Smooth muscle cell (in vitro differentiated cells): ENCODE data around the gene LMAN1L. TPM values are rescaled to one million over a fixed set of nuclear protein-coding genes. Genes with fewer than 3 reads are reported as not detected.

Experiments used
- DNase-seq: peaks from one replicate; lab custom pipeline; 2025; ENCODE audit not compliant: unreplicated experiment; lab: John Stamatoyannopoulos, UW
- H2AFZ ChIP-seq: fragments of 200-600 bp; sonication (generic); 2 replicates; pipeline ENCODE4 v1.6.0; 2016; ENCODE audit warnings: antibody characterized with exemption, low read depth, mild to moderate bottlenecking
- H3F3A ChIP-seq: fragments of 200-600 bp; sonication (generic); 2 replicates; pipeline ENCODE4 v1.6.0; 2017; ENCODE audit warnings: antibody characterized with exemption, low read depth
- H3K27ac ChIP-seq: fragments of 200-600 bp; sonication (generic); 2 replicates; pipeline ENCODE4 v1.5.1; 2016; ENCODE audit warnings: low read depth, mild to moderate bottlenecking
- H3K27me3 ChIP-seq: fragments of 200-600 bp; sonication (generic); 2 replicates; pipeline ENCODE4 v1.6.1; 2016; ENCODE audit warnings: low read depth, mild to moderate bottlenecking
- H3K36me3 ChIP-seq: fragments of 200-600 bp; sonication (generic); 2 replicates; pipeline ENCODE4 v1.5.1; 2016; ENCODE audit warnings: low read depth
- H3K4me1 ChIP-seq: fragments of 200-600 bp; sonication (generic); 2 replicates; pipeline ENCODE4 v1.5.1; 2016; ENCODE audit warnings: low read depth
- H3K4me2 ChIP-seq: fragments of 200-600 bp; sonication (generic); 2 replicates; pipeline ENCODE4 v1.6.0; 2016; ENCODE audit warnings: mild to moderate bottlenecking
- H3K4me3 ChIP-seq: fragments of 200-600 bp; sonication (generic); 2 replicates; pipeline ENCODE4 v1.5.1; 2016; ENCODE audit warnings: mild to moderate bottlenecking
- H3K79me2 ChIP-seq: fragments of 200-600 bp; sonication (generic); 2 replicates; pipeline ENCODE4 v1.6.0; 2016; ENCODE audit warnings: low read depth, mild to moderate bottlenecking
- H3K9ac ChIP-seq: fragments of 200-600 bp; sonication (generic); 2 replicates; pipeline ENCODE4 v1.6.0; 2016; ENCODE audit warnings: low read depth
- H3K9me3 ChIP-seq: fragments of 200-600 bp; sonication (generic); replicated peaks from 2 replicates; pipeline ENCODE4 v1.5.1; 2016; ENCODE audit warnings: low read depth
- H4K20me1 ChIP-seq: fragments of 200-600 bp; sonication (generic); 2 replicates; pipeline ENCODE4 v1.6.0; 2016; ENCODE audit warnings: low read depth
- CTCF ChIP-seq: fragments of 200-600 bp; sonication (generic); IDR thresholded peaks from 2 replicates; pipeline ENCODE4 v1.5.1; 2017; ENCODE audit warnings: borderline replicate concordance, mild to moderate bottlenecking, antibody characterized with exemption; ENCODE audit not compliant: insufficient read depth, poor library complexity, severe bottlenecking
- WGBS: methylation state at CpG from one replicate; pipeline ENCODE4 v1.1.7; 2016; ENCODE audit warnings: low lambda C conversion rate; 5-methylcytosine and 5-hydroxymethylcytosine counted together
- polyA plus RNA-seq: library from polyadenylated mRNA; unstranded; fragments of >200 nt; fragmentation: Nextera tagmentation; extraction: Ambion mirVana; gene quantifications from 2 replicates; pipeline ENCODE4 v1.2.1, GENCODE V29; 2016
- total RNA-seq: library from RNA; depleted of rRNA; stranded (reverse); fragments of >200 nt; gene quantifications from 2 replicates; pipeline ENCODE4 v1.2.3, GENCODE V29; 2014

The LMAN1L gene
- total and polyA plus RNA-seq, 2 experiments from 2014 or later = not detected

- H3K36me3 ChIP-seq = no peaks in the 10 kb centered on the region
- 98% methylated on average over 5 of the region's 5 CpGs for WGBS
- no peak overlapping the region for H3K4me2 ChIP-seq
- H3F3A ChIP-seq = no peaks in the 10 kb centered on the region
- no peaks in the 10 kb centered on the region for H3K9me3 ChIP-seq
- no peak overlapping the region for H3K9ac ChIP-seq
- H2AFZ ChIP-seq = no peak overlapping the region
- DNase-seq = no peak
- no peak overlapping the region for H3K4me3 ChIP-seq
- no peaks in the 10 kb centered on the region for H3K27me3 ChIP-seq
- no peak for TF ChIP-seq CTCF
- H3K27ac ChIP-seq = no peak overlapping the region
- peaks cover 21% of the 10 kb centered on the region for H3K4me1 ChIP-seq
- peaks cover 10% of the 10 kb centered on the region for H4K20me1 ChIP-seq
- H3K79me2 ChIP-seq = peaks cover 15% of the 10 kb centered on the region
These were observed 34.0 kb upstream of the LMAN1L start for GRCh38 chr15:74778599-74778970.

- H2AFZ ChIP-seq = no peak overlapping the region
- no peaks in the 10 kb centered on the region for H3K9me3 ChIP-seq
- H3K27me3 ChIP-seq = no peaks in the 10 kb centered on the region
- no peak overlapping the region for H3K4me2 ChIP-seq
- H3K27ac ChIP-seq = no peak overlapping the region
- H3K4me1 ChIP-seq = peaks cover 24% of the 10 kb centered on the region
- H4K20me1 ChIP-seq = peaks cover 16% of the 10 kb centered on the region
- TF ChIP-seq CTCF = no peak
- H3K4me3 ChIP-seq = no peak overlapping the region
- H3K9ac ChIP-seq = no peak overlapping the region
- H3F3A ChIP-seq = no peaks in the 10 kb centered on the region
- peaks cover 21% of the 10 kb centered on the region for H3K79me2 ChIP-seq
- no peak for DNase-seq
- no peaks in the 10 kb centered on the region for H3K36me3 ChIP-seq
- 88% methylated on average over 7 of the region's 7 CpGs for WGBS
These were observed 33.4 kb upstream of the LMAN1L start for GRCh38 chr15:74779162-74779648.

GRCh38 chr15:74780523-74781430 lies 31.9 kb upstream of the LMAN1L start:
- Histone ChIP-seq H3K27ac (no peak overlapping the region), H3K79me2 (peaks cover 36% of the 10 kb centered on the region), H3K36me3 (no peaks in the 10 kb centered on the region), H2AFZ (no peak overlapping the region), H3F3A (no peaks in the 10 kb centered on the region), H3K9ac (no peak overlapping the region), H4K20me1 (peaks cover 32% of the 10 kb centered on the region), H3K4me1 (peaks cover 24% of the 10 kb centered on the region), H3K4me2 (peak overlapping the region; percentile 99), H3K9me3 (no peaks in the 10 kb centered on the region), H3K27me3 (no peaks in the 10 kb centered on the region), H3K4me3 (peak overlapping the region; percentile 70)
- no peak for TF ChIP-seq CTCF
- no peak for DNase-seq
- 58% methylated on average over 15 of the region's 16 CpGs for WGBS
